BLaER1 treated with 17β-estradiol and CSF1 and Interleukin-3, amounts not matched to agents 10 nM and 100 nM (cell line): ENCODE results near the gene ABLIM2.

Experiments used
- H3K27ac ChIP-seq, 11 experiments: shearing (Covaris generic); formaldehyde crosslinking; 2 replicates each; pipeline ENCODE4 v1.8.1; 2022
- H3K27me3 ChIP-seq, 11 experiments: shearing (Covaris generic); formaldehyde crosslinking; 2 replicates each; pipeline ENCODE4 v1.8.1; 2022
- H3K36me3 ChIP-seq, 11 experiments: shearing (Covaris generic); formaldehyde crosslinking; 2 replicates each; pipeline ENCODE4 v1.8.1; 2022
- H3K4me1 ChIP-seq, 10 experiments: shearing (Covaris generic); formaldehyde crosslinking; 2 replicates each; pipeline ENCODE4 v1.8.1; 2022
- H3K4me2 ChIP-seq, 11 experiments: shearing (Covaris generic); formaldehyde crosslinking; 2 replicates each; pipeline ENCODE4 v1.8.1; 2022
- H3K4me3 ChIP-seq, 10 experiments: shearing (Covaris generic); formaldehyde crosslinking; 2 replicates each; pipeline ENCODE4 v1.8.1; 2022
- H3K9ac ChIP-seq, 11 experiments: shearing (Covaris generic); formaldehyde crosslinking; 2 replicates each; pipeline ENCODE4 v1.8.1; 2022
- H3K9me3 ChIP-seq, 11 experiments: shearing (Covaris generic); formaldehyde crosslinking; replicated peaks in 1 of 11; 2 replicates each; pipeline ENCODE4 v1.8.1; 2022
- H4K20me1 ChIP-seq, 11 experiments: shearing (Covaris generic); formaldehyde crosslinking; 2 replicates each; pipeline ENCODE4 v1.8.1; 2022
- Cebpa-rat ChIP-seq, 11 experiments: shearing (Covaris generic); IDR thresholded peaks; 2 replicates each; pipeline ENCODE4 v1.8.1; 2022

ABLIM2 gene

GRCh38 chr4:8052160-8052691 lies 106.4 kb downstream of the ABLIM2 start:
- H3K36me3 ChIP-seq, result peaks cover 0 to 7% (median 0%) of the 10 kb centered on the region in 11 experiments; a peak in 2 of 22 replicates
- H3K27ac ChIP-seq, result peak overlapping the region in 4 of 11 experiments; percentile 34 to 71 (median 69); a peak in 5 of 22 replicates
- H3K4me3 ChIP-seq, result no peak overlapping the region
- no peak for TF ChIP-seq Cebpa-rat (IDR thresholded peaks at IDR 0.05)
- H3K27me3 ChIP-seq, result peaks cover 0 to 35% (median 0%) of the 10 kb centered on the region in 11 experiments; a peak in 6 of 22 replicates
- H4K20me1 ChIP-seq, result peaks cover 0 to 4% (median 0%) of the 10 kb centered on the region in 11 experiments; a peak in 3 of 22 replicates
- no peak overlapping the region for H3K9ac ChIP-seq
- H3K4me2 ChIP-seq, result peak overlapping the region in 8 of 11 experiments; percentile 76 to 100 (median 94); a peak in 16 of 22 replicates
- H3K4me1 ChIP-seq, result peaks cover 23 to 76% (median 75%) of the 10 kb centered on the region in 10 experiments
- peaks cover 20 to 28% (median 23%) of the 10 kb centered on the region in 11 experiments for H3K9me3 ChIP-seq

GRCh38 chr4:8051644-8052043 lies 107.0 kb downstream of the ABLIM2 start:
- Histone ChIP-seq H3K27ac (peak overlapping the region in 2 of 11 experiments; percentile 68 to 70; a peak in 3 of 22 replicates), H3K36me3 (peaks cover 0 to 7% (median 0%) of the 10 kb centered on the region in 11 experiments; a peak in 2 of 22 replicates), H4K20me1 (peaks cover 0 to 4% (median 0%) of the 10 kb centered on the region in 11 experiments; a peak in 3 of 22 replicates), H3K4me3 (no peak overlapping the region), H3K4me1 (peaks cover 23 to 82% (median 81%) of the 10 kb centered on the region in 10 experiments), H3K4me2 (peak overlapping the region in 10 of 11 experiments; percentile 76 to 100 (median 92); a peak in 18 of 22 replicates), H3K9me3 (peaks cover 20 to 25% (median 22%) of the 10 kb centered on the region in 11 experiments), H3K9ac (peak overlapping the region in 3 of 11 experiments; percentile 53 to 68 (median 57); a peak in 2 of 22 replicates), H3K27me3 (peaks cover 0 to 40% (median 0%) of the 10 kb centered on the region in 11 experiments; a peak in 6 of 22 replicates)
- no peak for TF ChIP-seq Cebpa-rat (IDR thresholded peaks at IDR 0.05)

GRCh38 chr4:8050555-8051206 lies 107.9 kb downstream of the ABLIM2 start:
- Histone ChIP-seq H3K4me1 (peaks cover 23 to 91% (median 90%) of the 10 kb centered on the region in 10 experiments), H3K9ac (peak overlapping the region in 9 of 11 experiments; percentile 4 to 68 (median 32); a peak in 13 of 22 replicates), H3K27ac (peak overlapping the region in 6 of 11 experiments; percentile 24 to 70 (median 60); a peak in 9 of 22 replicates), H3K4me2 (peak overlapping the region; percentile 76 to 100 (median 92)), H3K36me3 (peaks cover 0 to 7% (median 0%) of the 10 kb centered on the region in 11 experiments; a peak in 2 of 22 replicates), H3K9me3 (peaks cover 12 to 18% (median 15%) of the 10 kb centered on the region in 11 experiments), H3K4me3 (peak overlapping the region in 5 of 10 experiments; percentile 5 to 47 (median 27); a peak in 7 of 20 replicates), H4K20me1 (peaks cover 0 to 6% (median 0%) of the 10 kb centered on the region in 11 experiments; a peak in 4 of 22 replicates), H3K27me3 (peaks cover 0 to 49% (median 0%) of the 10 kb centered on the region in 11 experiments; a peak in 7 of 22 replicates)
- TF ChIP-seq Cebpa-rat (IDR thresholded peaks at IDR 0.05), result no peak

- H3K4me1 ChIP-seq, result peaks cover 24 to 96% (median 95%) of the 10 kb centered on the region in 10 experiments
- H3K27me3 ChIP-seq, result peaks cover 0 to 55% (median 0%) of the 10 kb centered on the region in 11 experiments; a peak in 9 of 22 replicates
- peaks cover 0 to 3% (median 0%) of the 10 kb centered on the region in 11 experiments; a peak in 2 of 22 replicates for H3K36me3 ChIP-seq
- H3K27ac ChIP-seq, result peak overlapping the region in 3 of 11 experiments; percentile 55 to 70 (median 68); a peak in 5 of 22 replicates
- TF ChIP-seq Cebpa-rat (IDR thresholded peaks at IDR 0.05), result no peak
- peak overlapping the region; percentile 76 to 100 (median 92) for H3K4me2 ChIP-seq
- peaks cover 7 to 13% (median 10%) of the 10 kb centered on the region in 11 experiments for H3K9me3 ChIP-seq
- peak overlapping the region in 3 of 10 experiments; percentile 27 to 47 (median 43); a peak in 5 of 20 replicates for H3K4me3 ChIP-seq
- peaks cover 0 to 9% (median 0%) of the 10 kb centered on the region in 11 experiments; a peak in 4 of 22 replicates for H4K20me1 ChIP-seq
- peak overlapping the region in 6 of 11 experiments; percentile 4 to 68 (median 55); a peak in 10 of 22 replicates for H3K9ac ChIP-seq
These were observed 108.4 kb downstream of the ABLIM2 start for GRCh38 chr4:8050180-8050554.

- H3K36me3 ChIP-seq, result no peaks in the 10 kb centered on the region
- H3K4me3 ChIP-seq, result no peak overlapping the region
- peak overlapping the region in 2 of 11 experiments; percentile 13 to 24; a peak in 1 of 22 replicates for H3K27ac ChIP-seq
- H3K4me1 ChIP-seq, result peaks cover 30 to 100% (median 98%) of the 10 kb centered on the region in 10 experiments
- H3K4me2 ChIP-seq, result peak overlapping the region in 8 of 11 experiments; percentile 76 to 100 (median 94); a peak in 16 of 22 replicates
- peak overlapping the region in 1 of 11 experiments; percentile 7; a peak in 1 of 22 replicates for H3K9ac ChIP-seq
- peaks cover 0 to 64% (median 0%) of the 10 kb centered on the region in 11 experiments; a peak in 9 of 22 replicates for H3K27me3 ChIP-seq
- peaks cover 0 to 12% (median 0%) of the 10 kb centered on the region in 11 experiments; a peak in 4 of 22 replicates for H4K20me1 ChIP-seq
- no peak for TF ChIP-seq Cebpa-rat (IDR thresholded peaks at IDR 0.05)
- peaks cover 0 to 2% (median 0%) of the 10 kb centered on the region in 11 experiments; a peak in 2 of 22 replicates for H3K9me3 ChIP-seq
These were observed 109.5 kb downstream of the ABLIM2 start for GRCh38 chr4:8048856-8049676.

GRCh38 chr4:8047837-8048678 lies 110.6 kb downstream of the ABLIM2 start:
- Histone ChIP-seq H3K4me1 (peaks cover 25 to 100% (median 98%) of the 10 kb centered on the region in 10 experiments), H4K20me1 (peaks cover 0 to 15% (median 0%) of the 10 kb centered on the region in 11 experiments; a peak in 4 of 22 replicates), H3K9me3 (no peaks in the 10 kb centered on the region), H3K9ac (0 out of 22 replicates have a peak overlapping the region, but pooled peaks of 1 of the 11 experiments have one; percentile 7), H3K27ac (peak overlapping the region in 3 of 11 experiments; percentile 7 to 24 (median 13); a peak in 2 of 22 replicates), H3K27me3 (peaks cover 0 to 74% (median 0%) of the 10 kb centered on the region in 11 experiments; a peak in 9 of 22 replicates), H3K4me2 (peak overlapping the region in 8 of 11 experiments; percentile 76 to 100 (median 94); a peak in 15 of 22 replicates), H3K36me3 (no peaks in the 10 kb centered on the region), H3K4me3 (no peak overlapping the region)
- TF ChIP-seq Cebpa-rat (IDR thresholded peaks at IDR 0.05), result no peak
